Measurements from ENCODE around the gene KRT81. TPM values are rescaled to one million over a fixed set of nuclear protein-coding genes. Genes with fewer than 3 reads are reported as not detected.
"Not testable (repeated sequence)": the region's sequence is repeated elsewhere in the genome, so short reads cannot be mapped to it uniquely, and the experiment has no call there.

The KRT81 gene
- total RNA-seq, 1 donor from 2014 or later, result not detected

DNA sequence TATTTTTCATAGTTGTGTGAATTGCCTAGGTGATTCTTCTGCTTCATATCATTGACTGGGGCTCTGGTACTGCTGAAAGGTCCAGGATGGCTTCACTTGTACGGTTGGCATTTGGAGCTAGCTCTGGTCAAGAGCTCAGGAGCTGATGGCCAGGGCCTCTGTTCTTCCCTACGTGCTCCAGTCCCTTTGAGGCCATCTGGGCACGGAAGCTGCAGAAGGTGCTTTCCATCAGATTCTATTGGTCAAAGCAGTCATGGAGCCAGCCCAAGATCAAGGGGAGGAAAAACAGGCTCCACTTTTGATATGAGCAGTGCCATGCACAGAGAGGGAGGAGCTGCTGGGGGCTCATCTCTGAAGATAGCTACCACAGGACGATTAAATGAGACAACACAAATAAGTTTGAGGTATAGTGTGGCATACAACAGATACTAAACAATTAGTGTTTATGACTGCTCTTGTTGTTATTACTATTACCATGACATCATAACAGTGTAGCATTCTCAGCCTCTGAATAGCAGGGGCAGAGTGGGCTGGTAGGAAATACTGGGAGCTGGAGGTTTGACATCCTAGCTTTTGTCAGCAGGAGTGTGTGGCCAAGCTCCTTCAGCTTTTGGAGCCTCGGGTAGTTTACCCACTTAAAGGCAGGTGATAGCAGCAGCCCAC lies 19.4 kb upstream of the KRT81 start:
- H3K4me1 ChIP-seq (ENCODE audit: control insufficient read depth in 3 of 3, insufficient read depth in 3 of 3, low read length in 3 of 3), result peaks cover 9 to 20% (median 10%) of the 10 kb centered on the region in 3 donors
- H3K27ac ChIP-seq (ENCODE audit: low read depth, low read length), result no peak overlapping the region
- no peaks in the 10 kb centered on the region for H3K36me3 ChIP-seq (ENCODE audit: control insufficient read depth in 3 of 3, insufficient read depth in 3 of 3, low read length in 3 of 3)
- H3K27me3 ChIP-seq (ENCODE audit: control insufficient read depth in 3 of 3, insufficient read depth in 3 of 3, low read length in 3 of 3), result peaks cover 8 to 30% (median 30%) of the 10 kb centered on the region in 3 donors
- no peaks in the 10 kb centered on the region for H3K9me3 ChIP-seq (ENCODE audit: control insufficient read depth in 3 of 3, low read length in 3 of 3)
- H3K9ac ChIP-seq (ENCODE audit: low read depth in 1 of 3, low read length in 3 of 3), result no peak overlapping the region
- H3K4me3 ChIP-seq (ENCODE audit: low read length in 3 of 3), result no peak overlapping the region

GRCh38 chr12:52308806-52309425 lies 17.6 kb upstream of the KRT81 start:
- no peaks in the 10 kb centered on the region for H3K36me3 ChIP-seq (ENCODE audit: control insufficient read depth in 3 of 3, insufficient read depth in 3 of 3, low read length in 3 of 3)
- peaks cover 8 to 28% (median 23%) of the 10 kb centered on the region in 3 donors for H3K27me3 ChIP-seq (ENCODE audit: control insufficient read depth in 3 of 3, insufficient read depth in 3 of 3, low read length in 3 of 3)
- H3K4me1 ChIP-seq (ENCODE audit: control insufficient read depth in 3 of 3, insufficient read depth in 3 of 3, low read length in 3 of 3), result peaks cover 9 to 20% (median 10%) of the 10 kb centered on the region in 3 donors
- peak overlapping the region; percentile 59 to 83 (median 82) for H3K4me3 ChIP-seq (ENCODE audit: low read length in 3 of 3)
- no peaks in the 10 kb centered on the region for H3K9me3 ChIP-seq (ENCODE audit: control insufficient read depth in 3 of 3, low read length in 3 of 3)
- H3K27ac ChIP-seq (ENCODE audit: low read depth, low read length), result peak overlapping the region; percentile 75
- H3K9ac ChIP-seq (ENCODE audit: low read depth in 1 of 3, low read length in 3 of 3), result peak overlapping the region; percentile 22 to 85 (median 83)

DNA sequence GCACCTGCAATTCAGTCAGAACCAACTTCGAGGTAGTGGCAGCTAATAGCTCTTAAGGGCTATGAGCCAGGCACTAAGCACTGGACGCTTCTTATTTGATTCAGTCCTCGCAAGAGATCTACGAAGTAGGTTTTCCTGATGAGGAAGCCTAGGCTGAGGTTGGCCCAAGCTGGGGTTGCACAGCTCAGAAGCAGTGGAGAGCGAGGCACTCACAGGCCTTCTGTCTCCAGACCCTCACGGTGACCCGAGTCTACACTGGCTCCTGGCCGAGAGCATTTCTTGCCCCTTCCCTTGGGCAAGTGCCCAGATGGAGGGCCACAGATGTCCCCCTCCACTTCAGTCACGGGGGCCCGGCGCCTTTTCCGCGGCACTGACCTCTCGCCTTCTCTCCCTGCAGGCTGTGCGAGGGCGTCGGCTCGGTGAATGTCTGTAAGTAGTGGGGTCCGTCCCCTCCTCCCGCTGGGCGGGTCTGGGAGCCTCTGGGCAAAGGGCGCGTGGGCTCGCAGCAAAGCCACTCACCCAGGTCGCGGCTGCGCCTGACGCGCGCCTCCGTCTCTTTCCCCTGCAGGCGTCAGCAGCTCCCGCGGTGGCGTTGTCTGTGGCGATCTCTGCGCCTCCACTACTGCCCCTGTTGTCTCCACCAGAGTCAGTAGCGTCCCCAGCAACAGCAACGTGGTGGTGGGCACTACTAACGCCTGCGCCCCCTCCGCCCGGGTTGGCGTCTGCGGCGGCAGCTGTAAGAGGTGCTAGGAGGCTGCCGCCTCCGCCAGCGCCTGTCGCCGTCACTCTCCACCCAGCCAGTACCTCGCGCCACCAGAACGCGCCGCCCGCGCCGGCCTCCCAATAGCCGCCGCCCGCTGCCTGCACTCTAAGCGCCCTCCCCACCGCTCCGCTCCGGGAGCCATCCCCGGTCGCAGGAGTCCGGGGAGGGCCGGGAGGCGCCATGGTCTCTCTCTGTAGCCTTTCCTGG lies 16.8 kb upstream of the KRT81 start:
- Histone ChIP-seq H3K36me3 (ENCODE audit: control insufficient read depth in 3 of 3, insufficient read depth in 3 of 3, low read length in 3 of 3) (no peaks in the 10 kb centered on the region), H3K9me3 (ENCODE audit: control insufficient read depth in 3 of 3, low read length in 3 of 3) (no peaks in the 10 kb centered on the region), H3K9ac (ENCODE audit: low read depth in 1 of 3, low read length in 3 of 3) (peak overlapping the region; percentile 43 to 85 (median 83)), H3K27me3 (ENCODE audit: control insufficient read depth in 3 of 3, insufficient read depth in 3 of 3, low read length in 3 of 3) (peaks cover 8 to 27% (median 19%) of the 10 kb centered on the region in 3 donors), H3K27ac (ENCODE audit: low read depth, low read length) (peak overlapping the region; percentile 75), H3K4me1 (ENCODE audit: control insufficient read depth in 3 of 3, insufficient read depth in 3 of 3, low read length in 3 of 3) (peaks cover 9 to 20% (median 10%) of the 10 kb centered on the region in 3 donors), H3K4me3 (ENCODE audit: low read length in 3 of 3) (peak overlapping the region; percentile 62 to 83 (median 82))

GRCh38 chr12:52306731-52307130 lies 15.4 kb upstream of the KRT81 start:
- no peak overlapping the region for H3K27ac ChIP-seq (ENCODE audit: low read depth, low read length)
- no peak overlapping the region for H3K4me3 ChIP-seq (ENCODE audit: low read length in 3 of 3)
- peaks cover 9 to 20% (median 10%) of the 10 kb centered on the region in 3 donors for H3K4me1 ChIP-seq (ENCODE audit: control insufficient read depth in 3 of 3, insufficient read depth in 3 of 3, low read length in 3 of 3)
- H3K9me3 ChIP-seq (ENCODE audit: control insufficient read depth in 3 of 3, low read length in 3 of 3), result no peaks in the 10 kb centered on the region
- no peak overlapping the region for H3K9ac ChIP-seq (ENCODE audit: low read depth in 1 of 3, low read length in 3 of 3)
- peaks cover 5 to 22% (median 8%) of the 10 kb centered on the region in 3 donors for H3K27me3 ChIP-seq (ENCODE audit: control insufficient read depth in 3 of 3, insufficient read depth in 3 of 3, low read length in 3 of 3)
- H3K36me3 ChIP-seq (ENCODE audit: control insufficient read depth in 3 of 3, insufficient read depth in 3 of 3, low read length in 3 of 3), result no peaks in the 10 kb centered on the region

GRCh38 chr12:52305921-52306705 lies 14.8 kb upstream of the KRT81 start:
- no peak overlapping the region for H3K4me3 ChIP-seq (ENCODE audit: low read length in 3 of 3)
- no peak overlapping the region for H3K9ac ChIP-seq (ENCODE audit: low read depth in 1 of 3, low read length in 3 of 3)
- H3K4me1 ChIP-seq (ENCODE audit: control insufficient read depth in 3 of 3, insufficient read depth in 3 of 3, low read length in 3 of 3), result peaks cover 9 to 20% (median 10%) of the 10 kb centered on the region in 3 donors
- no peaks in the 10 kb centered on the region for H3K9me3 ChIP-seq (ENCODE audit: control insufficient read depth in 3 of 3, low read length in 3 of 3)
- no peaks in the 10 kb centered on the region for H3K36me3 ChIP-seq (ENCODE audit: control insufficient read depth in 3 of 3, insufficient read depth in 3 of 3, low read length in 3 of 3)
- no peak overlapping the region for H3K27ac ChIP-seq (ENCODE audit: low read depth, low read length)
- peaks cover 5 to 22% (median 6%) of the 10 kb centered on the region in 3 donors for H3K27me3 ChIP-seq (ENCODE audit: control insufficient read depth in 3 of 3, insufficient read depth in 3 of 3, low read length in 3 of 3)

DNA sequence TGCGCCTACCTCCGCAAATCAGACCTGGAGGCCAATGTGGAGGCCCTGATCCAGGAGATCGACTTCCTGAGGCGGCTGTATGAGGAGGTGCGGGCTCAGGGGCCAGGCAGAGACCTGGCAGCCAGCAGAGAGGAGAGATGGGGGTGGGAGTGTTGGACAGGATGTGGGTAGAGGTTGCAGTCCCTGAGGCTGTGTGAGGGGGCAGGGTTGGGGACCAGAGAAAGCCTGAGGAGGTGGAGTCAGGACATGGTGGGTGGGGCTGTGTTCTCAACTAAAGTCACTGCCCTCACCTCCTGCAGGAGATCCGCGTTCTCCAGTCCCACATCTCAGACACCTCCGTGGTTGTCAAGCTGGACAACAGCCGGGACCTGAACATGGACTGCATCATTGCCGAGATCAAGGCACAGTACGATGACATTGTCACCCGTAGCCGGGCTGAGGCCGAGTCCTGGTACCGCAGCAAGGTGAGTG lies 13.6 kb upstream of the KRT81 start:
- H3K27me3 ChIP-seq (ENCODE audit: control insufficient read depth in 3 of 3, insufficient read depth in 3 of 3, low read length in 3 of 3), result peaks cover 5 to 24% (median 7%) of the 10 kb centered on the region in 3 donors

GRCh38 chr12:52302242-52302914 lies 11.0 kb upstream of the KRT81 start:
- H3K4me3 ChIP-seq (ENCODE audit: low read length in 3 of 3); H3K36me3 ChIP-seq (ENCODE audit: control insufficient read depth in 3 of 3, insufficient read depth in 3 of 3, low read length in 3 of 3); H3K27ac ChIP-seq (ENCODE audit: low read depth, low read length); H3K27me3 ChIP-seq (ENCODE audit: control insufficient read depth in 3 of 3, insufficient read depth in 3 of 3, low read length in 3 of 3); H3K9me3 ChIP-seq (ENCODE audit: control insufficient read depth in 3 of 3, low read length in 3 of 3); H3K9ac ChIP-seq (ENCODE audit: low read depth in 1 of 3, low read length in 3 of 3); H3K4me1 ChIP-seq (ENCODE audit: control insufficient read depth in 3 of 3, insufficient read depth in 3 of 3, low read length in 3 of 3): not testable (repeated sequence)

More for the DNA sequence above, 13.6 kb upstream of the KRT81 start:
- H3K27ac ChIP-seq (ENCODE audit: low read depth, low read length); H3K36me3 ChIP-seq (ENCODE audit: control insufficient read depth in 3 of 3, insufficient read depth in 3 of 3, low read length in 3 of 3); H3K4me3 ChIP-seq (ENCODE audit: low read length in 3 of 3); H3K9ac ChIP-seq (ENCODE audit: low read depth in 1 of 3, low read length in 3 of 3); H3K9me3 ChIP-seq (ENCODE audit: control insufficient read depth in 3 of 3, low read length in 3 of 3): not testable (repeated sequence)
- peaks cover 9 to 20% (median 10%) of the 10 kb centered on the region in 3 donors for H3K4me1 ChIP-seq (ENCODE audit: control insufficient read depth in 3 of 3, insufficient read depth in 3 of 3, low read length in 3 of 3)

DNA sequence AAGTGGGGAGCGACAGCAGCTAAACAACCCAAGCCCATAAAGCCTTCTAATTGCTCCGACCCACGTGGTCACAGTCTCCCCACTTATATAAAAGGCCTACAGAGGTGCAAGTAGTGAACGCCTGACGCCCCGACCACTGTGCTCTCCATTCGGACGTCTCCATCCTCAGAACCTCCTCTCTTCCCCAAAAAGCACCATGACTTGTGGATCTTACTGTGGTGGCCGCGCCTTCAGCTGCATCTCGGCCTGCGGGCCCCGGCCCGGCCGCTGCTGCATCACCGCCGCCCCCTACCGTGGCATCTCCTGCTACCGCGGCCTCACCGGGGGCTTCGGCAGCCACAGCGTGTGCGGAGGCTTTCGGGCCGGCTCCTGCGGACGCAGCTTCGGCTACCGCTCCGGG lies 10.4 kb upstream of the KRT81 start:
- H3K4me3 ChIP-seq (ENCODE audit: low read length in 3 of 3); H3K9ac ChIP-seq (ENCODE audit: low read depth in 1 of 3, low read length in 3 of 3); H3K36me3 ChIP-seq (ENCODE audit: control insufficient read depth in 3 of 3, insufficient read depth in 3 of 3, low read length in 3 of 3); H3K4me1 ChIP-seq (ENCODE audit: control insufficient read depth in 3 of 3, insufficient read depth in 3 of 3, low read length in 3 of 3); H3K27ac ChIP-seq (ENCODE audit: low read depth, low read length); H3K27me3 ChIP-seq (ENCODE audit: control insufficient read depth in 3 of 3, insufficient read depth in 3 of 3, low read length in 3 of 3); H3K9me3 ChIP-seq (ENCODE audit: control insufficient read depth in 3 of 3, low read length in 3 of 3): not testable (repeated sequence)

All from skeletal muscle tissue (tissue), 4 donors.